Stomach (tissue), 9 donors: Measurements from ENCODE around the gene TMEM198. TPM values are rescaled to one million over a fixed set of nuclear protein-coding genes. Genes with fewer than 3 reads are reported as not detected.

Source experiments
- DNase-seq, 2 donors: peaks; one replicate each; pipeline versions ENCODE4 v3.0.0 to v3.0.0-alpha.2; 2013 to 2019
- H3K27ac ChIP-seq, 5 donors: fragments of 200-600 bp in 4 of 5; sonication (generic) in 4 of 5; one replicate each; pipeline ENCODE4 v1.5.1; 2013 to 2019; ENCODE audit warnings: mild to moderate bottlenecking in 1 of 5, moderate library complexity in 1 of 5
- H3K27me3 ChIP-seq, 3 donors: fragments of 200-600 bp; sonication (generic); one replicate each; pipeline ENCODE4 v1.5.1; 2017 to 2019; ENCODE audit warnings: mixed run types in 1 of 3
- H3K36me3 ChIP-seq, 4 donors: fragments of 200-600 bp; sonication (generic); 1 replicate in 3 of 4; 2 replicates in 1 of 4; pipeline ENCODE4 v1.5.1; 2016 to 2019
- H3K4me1 ChIP-seq, 4 donors: fragments of 200-600 bp; sonication (generic); one replicate each; pipeline ENCODE4 v1.5.1; 2016 to 2019
- H3K4me3 ChIP-seq, 4 donors: fragments of 200-600 bp; sonication (generic) in 3 of 4; one replicate each; pipeline ENCODE4 v1.5.1; 2016 to 2019; ENCODE audit warnings: mild to moderate bottlenecking in 1 of 4
- H3K9me3 ChIP-seq, 4 donors: fragments of 200-600 bp; sonication (generic); one replicate each; pipeline ENCODE4 v1.5.1; 2016 to 2019
- EP300 ChIP-seq: sonication (generic); formaldehyde crosslinking; IDR thresholded peaks from one replicate; pipeline ENCODE4 v1.6.1; 2017; ENCODE audit warnings: antibody characterized with exemption
- POLR2A ChIP-seq, 4 donors: fragments of 450-650 bp; IDR thresholded peaks; one replicate each; pipeline ENCODE4 v1.6.1; 2016; ENCODE audit warnings: antibody characterized with exemption in 4 of 4, control low read depth in 2 of 4, mild to moderate bottlenecking in 1 of 4, moderate library complexity in 1 of 4
- POLR2AphosphoS5 ChIP-seq, 3 donors: sonication (generic); formaldehyde crosslinking; IDR thresholded peaks; one replicate each; pipeline ENCODE4 v1.6.1; 2016; ENCODE audit warnings: antibody characterized with exemption in 3 of 3
- WGBS, 5 donors: extraction: QIAGEN DNeasy Blood & Tissue Kit in 3 of 5; methylation state at CpG; one replicate each; pipeline versions ENCODE4 v1.1.5 to v1.1.7; 2013 to 2018; 5-methylcytosine and 5-hydroxymethylcytosine counted together
- intact Hi-C: fragments of 100-400 bp; cut with DNase I; formaldehyde crosslinking; loops from one replicate; pipeline ENCODE4 v1.15.1; 2023; ENCODE audit warnings: low total_unique reads
- polyA plus RNA-seq, 3 donors: library from polyadenylated mRNA; stranded (reverse); fragments of 200-250 nt; gene quantifications; one replicate each; pipeline ENCODE4 v1.2.3, GENCODE V29; 2013
- total RNA-seq, 5 donors: library from RNA; depleted of rRNA; stranded (reverse); fragments of >200 nt; gene quantifications; one replicate each; pipeline versions ENCODE4 v1.1.0 to v1.2.3, GENCODE V29; 2014 to 2016
- TF ChIP-seq, protein P1 (sequence below), 7 experiments: fragments of 450-650 bp in 4 of 7; fragments of 200-600 bp in 3 of 7; sonication (generic) in 3 of 7; IDR thresholded peaks; one replicate each; pipeline ENCODE4 v1.5.1; 2016 to 2019; ENCODE audit warnings: antibody characterized with exemption in 7 of 7, control low read depth in 2 of 7, mild to moderate bottlenecking in 1 of 7
- donor health status: healthy with polysubstance abuse.
- donor health status: Bipolar disorder and iron deficiency.
- donor health status: healthy.

Gene TMEM198
- total and polyA plus RNA-seq, 8 donors: 0.92 to 7.5 (median 2.4) TPM; not detected in 2

DNA sequence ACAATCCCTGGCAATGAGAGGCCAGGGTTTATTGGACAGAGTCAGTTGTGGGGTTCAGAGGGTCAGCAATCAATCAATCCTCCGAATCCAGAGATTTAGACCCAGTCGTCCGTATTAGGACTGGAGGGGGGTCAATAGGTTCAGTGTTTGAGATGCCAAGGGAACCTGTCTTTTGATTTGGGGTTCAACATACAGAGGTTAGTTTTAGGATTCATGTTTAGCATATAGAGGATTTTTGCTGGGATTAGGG lies 44.8 kb upstream of the TMEM198 start:
- no peak for DNase-seq
- TF ChIP-seq POLR2AphosphoS5 (IDR thresholded peaks at IDR 0.05) (no peak), EP300 (no peak), POLR2A (IDR thresholded peaks at IDR 0.05) (no peak)
- TF ChIP-seq, protein P1, sequence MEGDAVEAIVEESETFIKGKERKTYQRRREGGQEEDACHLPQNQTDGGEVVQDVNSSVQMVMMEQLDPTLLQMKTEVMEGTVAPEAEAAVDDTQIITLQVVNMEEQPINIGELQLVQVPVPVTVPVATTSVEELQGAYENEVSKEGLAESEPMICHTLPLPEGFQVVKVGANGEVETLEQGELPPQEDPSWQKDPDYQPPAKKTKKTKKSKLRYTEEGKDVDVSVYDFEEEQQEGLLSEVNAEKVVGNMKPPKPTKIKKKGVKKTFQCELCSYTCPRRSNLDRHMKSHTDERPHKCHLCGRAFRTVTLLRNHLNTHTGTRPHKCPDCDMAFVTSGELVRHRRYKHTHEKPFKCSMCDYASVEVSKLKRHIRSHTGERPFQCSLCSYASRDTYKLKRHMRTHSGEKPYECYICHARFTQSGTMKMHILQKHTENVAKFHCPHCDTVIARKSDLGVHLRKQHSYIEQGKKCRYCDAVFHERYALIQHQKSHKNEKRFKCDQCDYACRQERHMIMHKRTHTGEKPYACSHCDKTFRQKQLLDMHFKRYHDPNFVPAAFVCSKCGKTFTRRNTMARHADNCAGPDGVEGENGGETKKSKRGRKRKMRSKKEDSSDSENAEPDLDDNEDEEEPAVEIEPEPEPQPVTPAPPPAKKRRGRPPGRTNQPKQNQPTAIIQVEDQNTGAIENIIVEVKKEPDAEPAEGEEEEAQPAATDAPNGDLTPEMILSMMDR (IDR thresholded peaks at IDR 0.05): no peak
- intact Hi-C loops: no loop called here
- peaks cover 21 to 57% (median 47%) of the 10 kb centered on the region in 4 donors for H3K4me1 ChIP-seq
- H3K36me3 ChIP-seq: peaks cover 1 to 30% (median 27%) of the 10 kb centered on the region in 4 donors
- peaks cover 0 to 39% (median 19%) of the 10 kb centered on the region in 3 donors for H3K27me3 ChIP-seq
- H3K4me3 ChIP-seq: peak overlapping the region; percentile 67 to 76 (median 70)
- WGBS, 5 donors: 0% methylated on average over 3 of the region's 3 CpGs
- H3K27ac ChIP-seq: peak overlapping the region; percentile 98 to 99 (median 99)
- no peaks in the 10 kb centered on the region for H3K9me3 ChIP-seq

DNA sequence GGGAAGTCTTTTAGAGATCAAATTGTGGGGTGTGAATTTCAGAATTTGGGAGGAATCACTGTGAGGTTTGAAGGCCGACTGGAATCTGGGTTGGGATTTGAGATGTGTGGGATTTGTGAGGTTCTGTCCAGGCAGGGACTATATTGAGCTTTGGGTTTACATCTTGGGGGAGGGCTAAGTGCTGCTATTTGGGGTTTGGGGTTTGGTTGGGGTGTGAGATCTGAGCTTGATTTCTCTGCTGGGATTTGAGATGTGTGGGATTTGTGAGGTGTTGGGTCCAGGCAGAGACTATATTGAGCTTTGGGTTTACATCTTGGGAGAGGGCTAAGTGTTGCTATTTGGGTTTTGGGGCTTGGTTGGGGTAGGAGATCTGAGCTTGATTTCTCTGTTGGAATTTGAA lies 44.3 kb upstream of the TMEM198 start:
- intact Hi-C loops: no loop called here

DNA sequence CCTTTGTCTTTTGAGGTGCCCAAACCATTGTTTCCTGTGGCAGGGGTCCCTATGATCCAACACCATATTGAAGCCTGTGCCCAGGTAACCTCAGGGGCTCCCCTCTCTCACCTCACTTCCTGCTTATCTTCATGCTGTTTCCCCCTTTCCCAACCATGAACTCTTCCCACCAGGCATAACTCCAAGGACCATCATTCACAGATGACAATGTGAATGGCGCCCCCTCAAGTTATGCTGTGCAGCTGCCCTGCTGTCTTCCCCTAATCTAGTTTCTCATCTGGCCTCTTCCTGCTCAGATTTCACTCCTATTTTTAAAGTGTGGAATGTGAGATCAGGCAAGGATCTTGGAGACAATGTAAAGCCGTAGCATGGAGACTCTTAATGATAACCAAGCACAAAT lies 43.7 kb upstream of the TMEM198 start:
- Histone ChIP-seq H3K27ac (no peak overlapping the region), H3K9me3 (no peaks in the 10 kb centered on the region), H3K4me1 (peaks cover 21 to 50% (median 45%) of the 10 kb centered on the region in 4 donors), H3K36me3 (peaks cover 10 to 42% (median 38%) of the 10 kb centered on the region in 4 donors), H3K27me3 (peaks cover 0 to 27% (median 19%) of the 10 kb centered on the region in 3 donors), H3K4me3 (peak overlapping the region in 1 of 4 donors; percentile 72)
- intact Hi-C loops: no loop called here
- 91 to 100% (median 95%) methylated on average over 2 of the region's 2 CpGs for WGBS, 5 donors
- TF ChIP-seq POLR2AphosphoS5 (IDR thresholded peaks at IDR 0.05): no peak
- TF ChIP-seq POLR2A (IDR thresholded peaks at IDR 0.05): no peak
- no peak for TF ChIP-seq EP300
- TF ChIP-seq, protein P1 (IDR thresholded peaks at IDR 0.05): no peak
- DNase-seq: no peak

More for the DNA sequence above, 44.3 kb upstream of the TMEM198 start:
- peaks cover 0 to 33% (median 19%) of the 10 kb centered on the region in 3 donors for H3K27me3 ChIP-seq
- WGBS, 5 donors: 30 to 69% (median 61%) methylated on average over 1 of the region's 1 CpG
- peak overlapping the region in 2 of 5 donors; percentile 98 to 99 for H3K27ac ChIP-seq
- H3K4me3 ChIP-seq: peak overlapping the region; percentile 67 to 76 (median 70)
- H3K9me3 ChIP-seq: no peaks in the 10 kb centered on the region
- H3K36me3 ChIP-seq: peaks cover 7 to 36% (median 33%) of the 10 kb centered on the region in 4 donors
- TF ChIP-seq POLR2A (IDR thresholded peaks at IDR 0.05): no peak
- no peak for TF ChIP-seq POLR2AphosphoS5 (IDR thresholded peaks at IDR 0.05)
- TF ChIP-seq, protein P1 (IDR thresholded peaks at IDR 0.05): no peak
- no peak for TF ChIP-seq EP300
- H3K4me1 ChIP-seq: peaks cover 21 to 56% (median 47%) of the 10 kb centered on the region in 4 donors
- no peak for DNase-seq

GRCh38 chr2:219501849-219502248 lies 42.0 kb upstream of the TMEM198 start:
- H3K4me1 ChIP-seq: peaks cover 17 to 35% (median 34%) of the 10 kb centered on the region in 4 donors
- peaks cover 28 to 59% (median 56%) of the 10 kb centered on the region in 4 donors for H3K36me3 ChIP-seq
- H3K4me3 ChIP-seq: no peak overlapping the region
- DNase-seq: no peak
- no peaks in the 10 kb centered on the region for H3K9me3 ChIP-seq
- TF ChIP-seq POLR2AphosphoS5 (IDR thresholded peaks at IDR 0.05): no peak
- TF ChIP-seq, protein P1 (IDR thresholded peaks at IDR 0.05): no peak
- no peak for TF ChIP-seq EP300
- no peak for TF ChIP-seq POLR2A (IDR thresholded peaks at IDR 0.05)
- peaks cover 0 to 10% (median 6%) of the 10 kb centered on the region in 3 donors for H3K27me3 ChIP-seq
- H3K27ac ChIP-seq: no peak overlapping the region
- intact Hi-C loops: no loop called here
- WGBS, 5 donors: 90 to 97% (median 94%) methylated on average over 14 of the region's 14 CpGs
